A673 (cell line): ENCODE results near the gene GTPBP6.

Experiments
- CTCF ChIP-seq: fragments of 300-800, 200-600 bp; sonication (generic); conservative IDR thresholded peaks from 2 replicates; pipeline ENCODE4 v1.5.1; 2017; ENCODE audit warnings: low read depth, mild to moderate bottlenecking, antibody characterized with exemption, low read length, moderate library complexity, mixed read lengths
- EZH2 ChIP-seq: fragments of 200-600 bp; sonication (generic); IDR thresholded peaks from 2 replicates; pipeline ENCODE4 v1.6.1; 2017; ENCODE audit warnings: borderline replicate concordance, low read depth, mild to moderate bottlenecking, mixed read lengths, antibody characterized with exemption, low read length; ENCODE audit not compliant: poor library complexity, severe bottlenecking

- TF ChIP-seq CTCF (no peak), EZH2 (no peak)
Measured at GRCh38 chrX:346034-346813, 27.6 kb upstream of the GTPBP6 start.
